Thyroid gland (tissue), 4 donors: ENCODE data around the gene RYR2.
"Not testable (repeated sequence)": the region's sequence is repeated elsewhere in the genome, so short reads cannot be mapped to it uniquely, and the experiment has no call there.

ENCODE experiments used
- POLR2A ChIP-seq, 2 donors: fragments of 450-650 bp; IDR thresholded peaks; one replicate each; pipeline ENCODE4 v1.6.1; 2017; ENCODE audit warnings: antibody characterized with exemption in 2 of 2, mild to moderate bottlenecking in 2 of 2, moderate library complexity in 1 of 2
- TF ChIP-seq, protein P1 (sequence below), 6 experiments: fragments of 200-600 bp in 3 of 6; fragments of 450-650 bp in 3 of 6; sonication (generic) in 3 of 6; IDR thresholded peaks; one replicate each; pipeline ENCODE4 v1.5.1; 2016 to 2019; ENCODE audit warnings: antibody characterized with exemption in 6 of 6, mild to moderate bottlenecking in 2 of 6, inconsistent platforms in 1 of 6, moderate library complexity in 1 of 6

DNA sequence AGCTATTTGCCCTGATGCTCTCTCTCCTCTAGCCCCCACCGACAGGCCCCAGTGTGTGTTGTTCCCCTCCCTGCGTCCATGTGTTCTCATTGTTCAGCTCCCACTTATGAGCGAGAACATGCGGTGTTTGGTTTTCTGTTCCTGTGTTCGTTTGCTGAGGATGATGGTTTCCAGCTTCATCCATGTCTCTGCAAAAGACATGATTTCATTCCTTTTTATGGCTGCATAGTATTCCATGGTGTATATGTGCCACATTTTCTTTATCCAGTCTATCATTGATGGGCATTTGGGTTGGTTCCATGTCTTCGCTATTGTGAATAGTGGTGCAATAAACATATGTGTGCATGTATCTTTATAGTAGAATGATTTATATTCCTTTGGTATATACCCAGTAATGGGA, 110.0 kb downstream of the RYR2 start:
- TF ChIP-seq POLR2A (IDR thresholded peaks at IDR 0.05) = not testable (repeated sequence)
- TF ChIP-seq, protein P1, sequence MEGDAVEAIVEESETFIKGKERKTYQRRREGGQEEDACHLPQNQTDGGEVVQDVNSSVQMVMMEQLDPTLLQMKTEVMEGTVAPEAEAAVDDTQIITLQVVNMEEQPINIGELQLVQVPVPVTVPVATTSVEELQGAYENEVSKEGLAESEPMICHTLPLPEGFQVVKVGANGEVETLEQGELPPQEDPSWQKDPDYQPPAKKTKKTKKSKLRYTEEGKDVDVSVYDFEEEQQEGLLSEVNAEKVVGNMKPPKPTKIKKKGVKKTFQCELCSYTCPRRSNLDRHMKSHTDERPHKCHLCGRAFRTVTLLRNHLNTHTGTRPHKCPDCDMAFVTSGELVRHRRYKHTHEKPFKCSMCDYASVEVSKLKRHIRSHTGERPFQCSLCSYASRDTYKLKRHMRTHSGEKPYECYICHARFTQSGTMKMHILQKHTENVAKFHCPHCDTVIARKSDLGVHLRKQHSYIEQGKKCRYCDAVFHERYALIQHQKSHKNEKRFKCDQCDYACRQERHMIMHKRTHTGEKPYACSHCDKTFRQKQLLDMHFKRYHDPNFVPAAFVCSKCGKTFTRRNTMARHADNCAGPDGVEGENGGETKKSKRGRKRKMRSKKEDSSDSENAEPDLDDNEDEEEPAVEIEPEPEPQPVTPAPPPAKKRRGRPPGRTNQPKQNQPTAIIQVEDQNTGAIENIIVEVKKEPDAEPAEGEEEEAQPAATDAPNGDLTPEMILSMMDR (IDR thresholded peaks at IDR 0.05) = not testable (repeated sequence)
